NCI-H2029 (cell line): ENCODE data around the gene LCK.
"Not testable (repeated sequence)": the region's sequence is repeated elsewhere in the genome, so short reads cannot be mapped to it uniquely, and the experiment has no call there.

Experiments
- DNase-seq: peaks from one replicate; lab custom pipeline; 2025; lab: John Stamatoyannopoulos, UW

The LCK gene

GRCh38 chr1:32240140-32240951, 10.7 kb upstream of the LCK start:
- peak; percentile 68 for DNase-seq

GRCh38 chr1:32241001-32241763, 9.9 kb upstream of the LCK start:
- DNase-seq, result peak; percentile 40

- no peak for DNase-seq
Observed at GRCh38 chr1:32242341-32242851, 8.7 kb upstream of the LCK start.

- DNase-seq, result no peak
Observed at GRCh38 chr1:32246888-32247273, 4.2 kb upstream of the LCK start, which contains the start of gene FAM167B. TSS of gene FAM167B (plus strand) at chr1:32247222. CDS start at chr1:32247422, 200 bp downstream.

GRCh38 chr1:32247452-32247851, 3.6 kb upstream of the LCK start:
- no peak for DNase-seq

GRCh38 chr1:32247983-32248889, 2.8 kb upstream of the LCK start:
- peak; percentile 48 for DNase-seq

- no peak for DNase-seq
Observed at GRCh38 chr1:32249831-32250525, 1.1 kb upstream of the LCK start.

GRCh38 chr1:32255072-32256071, 4.3 kb downstream of the LCK start:
- no peak for DNase-seq

GRCh38 chr1:32256473-32257226, 5.6 kb downstream of the LCK start:
- no peak for DNase-seq

- no peak for DNase-seq
Observed at GRCh38 chr1:32257227-32257508, 6.1 kb downstream of the LCK start.

GRCh38 chr1:32263236-32263593, 12.2 kb downstream of the LCK start:
- DNase-seq, result not testable (repeated sequence)

GRCh38 chr1:32263744-32264143, 12.7 kb downstream of the LCK start:
- no peak for DNase-seq

- no peak for DNase-seq
Observed at GRCh38 chr1:32265846-32266245, 14.8 kb downstream of the LCK start.

- no peak for DNase-seq
Observed at GRCh38 chr1:32266921-32267591, 16.0 kb downstream of the LCK start.

GRCh38 chr1:32269744-32270143, 18.7 kb downstream of the LCK start:
- DNase-seq, result no peak

GRCh38 chr1:32272557-32273390, 21.7 kb downstream of the LCK start:
- DNase-seq, result no peak

GRCh38 chr1:32273391-32274208, 22.5 kb downstream of the LCK start:
- DNase-seq, result peak; percentile 48
